Subcutaneous adipose tissue (tissue), 4 donors: ENCODE data around the gene RPA1. TPM values are rescaled to one million over a fixed set of nuclear protein-coding genes. Genes with fewer than 3 reads are reported as not detected.

Experiments used
- total RNA-seq, 4 donors: library from RNA; depleted of rRNA; stranded (reverse); fragments of >200 nt; gene quantifications; one replicate each; pipeline ENCODE4 v1.1.0, GENCODE V29; 2016
- TF ChIP-seq, protein P1 (sequence below): fragments of 450-650 bp; IDR thresholded peaks from one replicate; pipeline ENCODE4 v1.5.1; 2016; ENCODE audit warnings: low read depth, mild to moderate bottlenecking, control low read depth, antibody characterized with exemption, moderate library complexity

RPA1 gene
- total RNA-seq, 4 donors from 2014 or later, result 29.3 to 34.3 (median 31.1) TPM

GRCh38 chr17:1898332-1898731, 68.5 kb downstream of the RPA1 start:
- TF ChIP-seq, protein P1, sequence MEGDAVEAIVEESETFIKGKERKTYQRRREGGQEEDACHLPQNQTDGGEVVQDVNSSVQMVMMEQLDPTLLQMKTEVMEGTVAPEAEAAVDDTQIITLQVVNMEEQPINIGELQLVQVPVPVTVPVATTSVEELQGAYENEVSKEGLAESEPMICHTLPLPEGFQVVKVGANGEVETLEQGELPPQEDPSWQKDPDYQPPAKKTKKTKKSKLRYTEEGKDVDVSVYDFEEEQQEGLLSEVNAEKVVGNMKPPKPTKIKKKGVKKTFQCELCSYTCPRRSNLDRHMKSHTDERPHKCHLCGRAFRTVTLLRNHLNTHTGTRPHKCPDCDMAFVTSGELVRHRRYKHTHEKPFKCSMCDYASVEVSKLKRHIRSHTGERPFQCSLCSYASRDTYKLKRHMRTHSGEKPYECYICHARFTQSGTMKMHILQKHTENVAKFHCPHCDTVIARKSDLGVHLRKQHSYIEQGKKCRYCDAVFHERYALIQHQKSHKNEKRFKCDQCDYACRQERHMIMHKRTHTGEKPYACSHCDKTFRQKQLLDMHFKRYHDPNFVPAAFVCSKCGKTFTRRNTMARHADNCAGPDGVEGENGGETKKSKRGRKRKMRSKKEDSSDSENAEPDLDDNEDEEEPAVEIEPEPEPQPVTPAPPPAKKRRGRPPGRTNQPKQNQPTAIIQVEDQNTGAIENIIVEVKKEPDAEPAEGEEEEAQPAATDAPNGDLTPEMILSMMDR, result no peak

DNA sequence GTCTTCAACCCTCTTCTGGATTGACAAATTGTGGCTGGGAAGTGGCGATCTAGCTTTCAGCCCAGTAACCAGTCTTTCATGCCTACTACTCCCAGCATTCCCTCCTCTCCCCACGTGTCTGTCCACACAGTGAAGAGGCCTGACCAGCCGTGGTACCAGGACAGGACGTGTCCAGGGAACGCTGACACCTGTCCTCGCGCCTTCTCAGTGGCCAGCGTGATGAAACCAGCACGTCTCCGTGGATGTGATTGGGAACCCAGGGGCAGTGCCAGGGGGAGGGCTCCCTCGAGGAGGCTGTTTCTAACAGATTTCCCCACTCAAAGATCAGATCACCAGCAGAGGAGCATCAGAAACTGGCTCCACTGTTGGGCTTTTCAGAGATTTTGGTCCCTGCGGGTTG, 69.1 kb downstream of the RPA1 start:
- TF ChIP-seq, protein P1, result no peak

DNA sequence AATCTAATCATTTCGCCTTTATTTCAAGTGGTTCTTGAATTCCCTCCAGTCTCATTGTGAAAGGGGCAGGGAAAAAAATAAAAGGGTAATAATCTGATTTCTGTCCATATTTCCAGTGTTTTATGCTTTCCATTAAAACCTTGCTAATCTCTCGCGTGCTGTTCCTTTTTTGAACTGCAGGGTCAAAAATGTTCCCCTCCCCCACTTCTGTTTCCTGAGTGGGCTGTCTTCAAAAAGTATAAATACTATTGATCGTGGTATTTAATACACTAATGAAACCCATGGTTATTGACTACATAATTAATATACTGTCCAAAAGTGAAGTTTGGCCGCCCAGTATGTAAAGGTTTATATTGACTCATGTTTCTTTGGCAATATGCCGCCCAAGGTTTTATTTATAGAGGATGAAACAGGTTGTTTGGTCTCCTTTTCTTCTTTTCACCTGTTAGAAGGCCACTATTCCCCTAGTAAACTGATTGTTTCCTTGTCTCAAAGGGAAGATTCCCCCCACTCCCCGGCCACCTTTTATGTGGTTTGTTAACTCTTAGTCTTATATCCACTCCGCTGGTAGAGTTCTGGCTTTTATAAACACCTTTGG, 69.7 kb downstream of the RPA1 start:
- TF ChIP-seq, protein P1, result no peak

DNA sequence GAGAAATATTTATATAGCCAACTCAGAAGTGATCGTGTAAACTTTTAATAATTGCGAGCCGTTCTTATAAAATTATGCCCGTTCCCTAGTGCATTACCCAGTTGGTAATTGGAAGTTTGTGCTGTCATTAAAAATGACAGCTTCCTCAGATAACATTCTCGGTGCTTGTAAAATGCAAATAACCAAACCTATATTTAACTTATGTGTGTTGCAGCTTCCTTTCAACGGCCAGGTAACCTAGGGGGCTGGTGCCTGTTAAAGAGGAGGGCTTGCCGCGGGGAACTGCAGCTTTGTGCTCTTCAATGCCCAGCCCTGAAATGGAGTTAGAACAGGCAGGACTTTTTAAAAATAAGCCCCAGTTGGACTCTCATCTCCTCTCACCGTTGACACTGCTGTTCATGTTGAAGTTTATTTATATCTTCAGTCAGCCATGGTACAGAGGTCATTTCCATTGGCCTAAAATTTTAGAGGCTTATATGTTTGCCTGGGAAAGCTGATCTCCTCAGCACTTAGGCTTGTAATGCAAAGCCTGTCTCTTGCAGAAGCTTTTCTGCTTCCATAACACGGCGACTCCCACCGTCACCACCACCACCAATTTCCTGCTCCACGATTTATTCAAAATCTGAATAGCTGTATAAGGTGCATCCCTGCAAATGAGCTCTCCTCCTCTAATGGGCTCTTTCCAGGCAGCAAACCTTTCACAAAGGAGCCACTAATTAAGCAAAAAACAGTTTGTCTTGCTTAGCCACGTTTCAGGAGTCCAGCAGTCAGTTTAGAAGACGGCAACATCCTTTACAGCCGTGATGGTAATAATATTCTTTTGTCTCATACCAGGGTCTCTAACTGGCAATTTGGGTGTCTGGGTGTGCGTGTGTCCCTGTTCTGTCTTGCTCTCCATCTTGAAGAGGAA, 74.7 kb downstream of the RPA1 start:
- TF ChIP-seq, protein P1, result no peak

- TF ChIP-seq, protein P1, result no peak
Measured at GRCh38 chr17:1905190-1905913, 75.5 kb downstream of the RPA1 start.

- TF ChIP-seq, protein P1, result no peak
Measured at GRCh38 chr17:1906662-1907101, 76.9 kb downstream of the RPA1 start.

DNA sequence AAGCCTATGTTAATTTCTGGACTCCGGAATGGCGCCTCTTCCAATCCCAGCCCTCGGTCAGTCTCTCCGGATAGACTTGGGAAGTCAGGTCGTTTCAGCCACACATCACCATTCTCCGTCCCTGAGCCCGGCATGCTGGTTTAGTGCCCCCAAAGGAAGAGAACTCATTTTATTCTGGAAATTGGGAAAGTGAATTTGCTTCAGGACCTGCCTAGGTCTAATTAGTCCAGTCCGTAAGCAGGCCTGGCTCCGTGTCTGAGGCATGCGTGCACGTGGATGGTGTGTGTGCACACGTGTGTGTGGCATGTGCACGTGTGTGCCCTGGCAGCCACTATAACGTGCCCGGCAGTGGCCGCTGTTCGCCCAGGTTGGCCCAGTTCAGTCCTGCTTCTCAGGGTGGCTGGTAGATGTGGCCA, 77.4 kb downstream of the RPA1 start:
- TF ChIP-seq, protein P1, result no peak
